HCT116 (cell line): Measurements from ENCODE around the gene BMP2K. TPM values are rescaled to one million over a fixed set of nuclear protein-coding genes. Genes with fewer than 3 reads are reported as not detected.
"Not testable (repeated sequence)": the region's sequence is repeated elsewhere in the genome, so short reads cannot be mapped to it uniquely, and the experiment has no call there.

Source experiments
- ATAC-seq: fragments of 200-7000 bp; cut with Tn5 transposase; 2 replicates; pipeline ENCODE4 v1.9.1; 2020; ENCODE audit warnings: mild to moderate bottlenecking, moderate library complexity
- BruUV-seq: library from RNA; stranded (reverse); fragments of 400-500 nt; replicated peaks from 2 replicates; lab custom pipeline; 2021; lab: Mats Ljungman, UMichigan
- CTCF ChIA-PET: fragments of 300-600 bp; sonication (Branson Sonifier 250); formaldehyde crosslinking; loops from one replicate; lab custom pipeline; 2021; ENCODE audit warnings: antibody characterized with exemption; lab: Charles Lee
- POLR2A ChIA-PET: fragments of 300-600, 350-600 bp; sonication (Branson Sonifier 250); formaldehyde crosslinking; loops from one replicate; lab custom pipeline; 2021; ENCODE audit warnings: antibody characterized with exemption; lab: Charles Lee
- RAD21 ChIA-PET, 2 experiments: fragments of 300-600 bp; sonication (Branson Sonifier 250); formaldehyde crosslinking; loops; one replicate each; lab custom pipeline; 2023; ENCODE audit warnings: low total read pairs in 2 of 2; ENCODE audit not compliant: uncharacterized antibody in 2 of 2, unreplicated experiment in 2 of 2, low non-redundant PET in 1 of 2; lab: Charles Lee
- DNase-seq: peaks from one replicate; pipeline ENCODE4 v3.0.0-alpha.2; 2010; ENCODE audit warnings: low read depth, low spot score
- H2AFZ ChIP-seq: fragments of 200-600 bp; shearing (Covaris generic), sonication (generic); 2 replicates; pipeline ENCODE4 v1.6.1; 2017; ENCODE audit warnings: low read depth, mixed run types, mixed read lengths, antibody characterized with exemption, low read length; ENCODE audit not compliant: poor library complexity, severe bottlenecking
- H3K27ac ChIP-seq: 2 replicates; pipeline ENCODE4 v1.5.1; 2012; ENCODE audit warnings: low read depth, low read length
- H3K27me3 ChIP-seq: fragments of 200-600 bp; sonication (generic); 2 replicates; pipeline ENCODE4 v1.6.1; 2016; ENCODE audit warnings: mixed run types, low read length, mixed read lengths; ENCODE audit not compliant: insufficient read depth
- H3K36me3 ChIP-seq, 2 experiments: fragments of 200-500 bp in 1 of 2; fragments of 200-600 bp in 1 of 2; sonication (Bioruptor generic) in 1 of 2; sonication (generic) in 1 of 2; 2 replicates each; pipeline versions ENCODE4 v1.5.1 to v1.6.1; 2014 to 2016; ENCODE audit warnings: low read length in 2 of 2, inconsistent platforms in 1 of 2, mixed read lengths in 1 of 2, mixed run types in 1 of 2; ENCODE audit not compliant: insufficient read depth in 2 of 2, control insufficient read depth in 1 of 2
- H3K4me1 ChIP-seq, 2 experiments: fragments of 200-600 bp in 1 of 2; sonication (generic) in 1 of 2; 2 replicates each; pipeline versions ENCODE4 v1.5.1 to v1.6.1; 2012 to 2017; ENCODE audit warnings: low read length in 2 of 2, inconsistent platforms in 1 of 2, mild to moderate bottlenecking in 1 of 2, mixed read lengths in 1 of 2, mixed run types in 1 of 2, moderate library complexity in 1 of 2; ENCODE audit not compliant: insufficient read depth in 2 of 2, control insufficient read depth in 1 of 2
- H3K4me2 ChIP-seq: fragments of 200-600 bp; sonication (generic); 2 replicates; pipeline ENCODE4 v1.6.1; 2017; ENCODE audit warnings: mixed run types, low read length, mixed read lengths
- H3K4me3 ChIP-seq, 2 experiments: fragments of 200-600 bp in 1 of 2; sonication (generic) in 1 of 2; replicated peaks in 1 of 2; 2 replicates each; pipeline ENCODE4 v1.5.1; 2011 to 2016; ENCODE audit warnings: low read length in 2 of 2, control low read depth in 1 of 2, low read depth in 1 of 2, mild to moderate bottlenecking in 1 of 2, mixed read lengths in 1 of 2, mixed run types in 1 of 2
- H3K79me2 ChIP-seq: fragments of 200-600 bp; sonication (generic); 2 replicates; pipeline ENCODE4 v1.6.1; 2017; ENCODE audit warnings: mild to moderate bottlenecking, mixed run types, low read length, moderate library complexity, mixed read lengths; ENCODE audit not compliant: insufficient read depth
- H3K9ac ChIP-seq: fragments of 200-600 bp; sonication (generic); 2 replicates; pipeline ENCODE4 v1.6.1; 2016; ENCODE audit warnings: low read length, mixed read lengths
- H3K9me2 ChIP-seq: fragments of 200-600 bp; sonication (generic), shearing (Covaris generic); 2 replicates; pipeline ENCODE4 v1.6.1; 2017; ENCODE audit warnings: mixed run types, mild to moderate bottlenecking, moderate library complexity; ENCODE audit not compliant: insufficient read depth
- H3K9me3 ChIP-seq, 2 experiments: fragments of 200-500 bp in 1 of 2; fragments of 200-600 bp in 1 of 2; sonication (Bioruptor generic) in 1 of 2; sonication (generic) in 1 of 2; 2 replicates each; pipeline ENCODE4 v1.6.1; 2014 to 2017; ENCODE audit warnings: low read length in 2 of 2, mixed read lengths in 2 of 2, inconsistent platforms in 1 of 2, low read depth in 1 of 2, mild to moderate bottlenecking in 1 of 2, mixed run types in 1 of 2, moderate library complexity in 1 of 2; ENCODE audit not compliant: control insufficient read depth in 1 of 2, insufficient read depth in 1 of 2
- H4K20me1 ChIP-seq: fragments of 200-600 bp; sonication (generic), shearing (Covaris generic); 2 replicates; pipeline ENCODE4 v1.6.1; 2017; ENCODE audit warnings: mixed run types, mild to moderate bottlenecking, moderate library complexity; ENCODE audit not compliant: insufficient read depth
- ATF3 ChIP-seq: IDR thresholded peaks from 2 replicates; pipeline ENCODE4 v1.6.1; 2012
- CBX3 ChIP-seq: IDR thresholded peaks from 2 replicates; pipeline ENCODE4 v1.6.1; 2012; ENCODE audit warnings: low read depth
- EGR1 ChIP-seq: IDR thresholded peaks from 2 replicates; pipeline ENCODE4 v1.6.1; 2012; ENCODE audit warnings: low read depth
- EZH2 ChIP-seq: fragments of 200-600 bp; sonication (generic); IDR thresholded peaks from 2 replicates; pipeline ENCODE4 v1.6.1; 2017; ENCODE audit warnings: antibody characterized with exemption, mixed run types
- JUND ChIP-seq: IDR thresholded peaks from 2 replicates; pipeline ENCODE4 v1.6.1; 2012
- MAX ChIP-seq: IDR thresholded peaks from 2 replicates; pipeline ENCODE4 v1.6.1; 2012
- POLR2A ChIP-seq: IDR thresholded peaks from 2 replicates; pipeline ENCODE4 v1.7.0; 2011; ENCODE audit warnings: borderline replicate concordance; ENCODE audit not compliant: insufficient read depth, insufficient read length; ENCODE audit errors: extremely low read depth
- SP1 ChIP-seq: IDR thresholded peaks from 2 replicates; pipeline ENCODE4 v1.6.1; 2012; ENCODE audit warnings: low read depth
- ZNF274 ChIP-seq: fragments of 200-500 bp; sonication (Bioruptor generic); IDR thresholded peaks from 2 replicates; pipeline ENCODE4 v1.6.1; 2014; ENCODE audit warnings: mild to moderate bottlenecking, low read depth, low read length, inconsistent platforms
- intact Hi-C: fragments of 100-400 bp; cut with micrococcal nuclease; formaldehyde crosslinking; loops from 2 replicates; pipeline ENCODE4 v1.10.0; 2022
- total RNA-seq: library from RNA; stranded (reverse); gene quantifications from one replicate; pipeline ENCODE4 v1.2.1, GENCODE V29; 2021; ENCODE audit not compliant: unreplicated experiment

Gene BMP2K
- total RNA-seq, 1 experiment from 2014 or later, result 27.7 TPM

DNA sequence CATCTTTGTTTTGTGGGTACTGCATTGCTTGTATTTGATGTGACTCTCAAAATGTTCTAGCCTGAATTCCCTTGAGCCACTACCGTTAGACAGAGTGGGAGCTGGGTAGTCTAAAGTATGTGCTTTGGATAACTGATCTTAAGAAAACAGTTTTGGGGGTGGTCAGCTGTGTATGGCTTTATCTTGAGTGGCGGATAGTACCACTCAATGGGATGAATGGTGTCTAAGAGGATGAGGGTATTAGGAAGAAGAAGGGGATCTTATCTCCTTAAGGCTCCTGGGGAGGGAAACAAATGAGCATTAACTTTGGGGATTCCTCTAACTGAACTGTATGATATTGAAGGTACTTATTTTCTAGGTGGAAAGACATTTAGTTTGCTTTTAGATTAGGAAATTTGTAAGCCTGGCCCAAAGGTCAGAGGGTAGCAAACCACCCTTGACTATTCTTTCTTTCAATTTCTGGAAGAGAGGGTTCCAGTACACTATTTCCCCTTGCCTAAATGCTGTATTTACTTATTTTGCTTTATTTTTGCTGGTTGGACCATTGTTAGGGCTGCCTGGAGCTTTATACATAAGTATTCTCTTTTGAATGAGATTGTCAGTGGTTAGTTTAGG, 11.3 kb downstream of the BMP2K start (continued):
- TF ChIP-seq ZNF274, result no peak
- no peak for TF ChIP-seq JUND
- no peak for TF ChIP-seq EZH2
- TF ChIP-seq MAX, result no peak

DNA sequence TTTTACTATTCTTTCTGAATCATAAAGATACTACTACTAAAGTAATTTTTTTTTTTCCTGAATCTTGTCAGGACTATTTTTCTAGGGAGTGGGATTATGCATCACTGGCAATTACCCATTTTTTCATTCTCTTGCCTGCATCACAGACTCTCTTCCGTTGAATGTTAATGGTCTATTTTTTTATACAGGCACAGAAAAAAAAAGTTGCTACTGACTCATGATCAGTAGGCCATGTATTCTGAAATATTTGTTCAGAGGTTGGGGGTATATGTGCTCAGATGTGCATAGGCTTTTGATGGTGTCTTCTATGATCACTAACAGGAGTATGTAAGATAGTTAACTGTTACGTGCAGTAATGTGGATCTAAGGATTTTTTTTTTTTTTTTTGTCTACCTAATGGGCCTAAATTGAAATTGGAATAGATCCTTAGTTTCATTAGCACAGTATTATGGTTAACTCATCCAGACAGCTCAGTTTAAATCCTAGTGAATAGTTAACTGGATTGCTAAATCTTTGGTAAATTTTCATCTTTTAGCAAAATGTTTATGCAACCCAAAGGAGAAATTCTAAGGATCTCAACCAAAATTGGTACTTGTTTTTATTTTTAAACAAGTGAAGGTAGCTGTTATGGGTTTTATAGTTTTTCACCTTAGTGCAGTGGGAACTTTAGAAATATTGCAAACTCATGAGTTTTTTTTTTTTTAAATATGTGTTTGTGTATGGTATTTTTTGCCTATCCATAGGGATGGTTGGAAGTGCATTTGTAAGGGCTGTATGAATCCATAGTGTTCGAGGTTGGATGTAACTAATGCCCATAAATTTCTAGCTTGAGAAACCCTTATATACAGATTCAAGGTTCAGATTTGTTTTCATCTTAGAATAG, 12.1 kb downstream of the BMP2K start:
- ChIA-PET POLR2A (no interaction called here), CTCF (no interaction called here), RAD21 (no interaction called here)
- no peak for ATAC-seq
- Histone ChIP-seq H3K4me3 (no peak overlapping the region), H3K79me2 (peaks cover 87% of the 10 kb centered on the region), H3K27me3 (no peaks in the 10 kb centered on the region), H3K9ac (no peak overlapping the region), H3K4me1 (no peaks in the 10 kb centered on the region), H3K27ac (no peak overlapping the region), H3K9me2 (no peaks in the 10 kb centered on the region), H3K9me3 (no peaks in the 10 kb centered on the region), H2AFZ (no peak overlapping the region), H3K4me2 (no peak overlapping the region), H4K20me1 (0 out of 2 replicates have a peak, but pooled peaks cover 5% of the 10 kb centered on the region), H3K36me3 (no peaks in the 10 kb centered on the region)
- no TSS peak for BruUV-seq
- intact Hi-C loops, result no loop called here
- no peak for TF ChIP-seq POLR2A
- TF ChIP-seq EGR1, result no peak
- no peak for TF ChIP-seq JUND
- TF ChIP-seq ATF3, result no peak
- TF ChIP-seq CBX3, result no peak
- TF ChIP-seq SP1, result no peak
- DNase-seq, result no peak

GRCh38 chr4:78795594-78796416, 19.7 kb downstream of the BMP2K start:
- intact Hi-C loops, ATAC-seq, H3K27me3 ChIP-seq, H4K20me1 ChIP-seq, H2AFZ ChIP-seq, H3K9me3 ChIP-seq, H3K36me3 ChIP-seq, H3K4me1 ChIP-seq, BruUV-seq, DNase-seq, H3K9ac ChIP-seq, RAD21 ChIA-PET, POLR2A ChIA-PET, H3K27ac ChIP-seq, CTCF ChIA-PET, H3K9me2 ChIP-seq, H3K4me3 ChIP-seq, H3K4me2 ChIP-seq: not testable (repeated sequence)
- H3K79me2 ChIP-seq, result peaks cover 51% of the 10 kb centered on the region
